ENCODE measurements around the gene IL12RB2. TPM values are rescaled to one million over a fixed set of nuclear protein-coding genes. Genes with fewer than 3 reads are reported as not detected.

The IL12RB2 gene
- total RNA-seq, 1 experiment from 2014 or later: 0.22 TPM

DNA sequence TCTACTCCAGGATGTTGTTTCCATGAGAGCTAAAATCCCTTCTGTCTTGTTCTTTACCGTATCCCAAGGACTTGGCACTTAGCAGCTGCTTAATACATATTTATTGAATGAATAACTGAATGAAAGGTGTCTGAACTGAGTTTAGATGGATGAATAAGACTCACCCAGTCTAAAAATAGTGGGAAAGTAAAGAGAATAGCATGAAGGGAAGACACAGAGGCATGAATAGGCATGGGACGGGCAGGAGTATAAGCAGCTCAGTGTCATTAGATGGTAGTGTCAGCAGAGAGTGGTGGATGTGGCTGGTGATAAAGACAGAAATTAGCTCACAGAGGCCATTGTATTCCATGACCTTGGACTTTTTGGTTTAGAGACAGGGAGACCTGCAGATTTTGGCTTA lies 9.2 kb downstream of the IL12RB2 start:
- H3K4me2 ChIP-seq (ENCODE audit: low read length): no peak overlapping the region
- RAD21 ChIA-PET (ENCODE audit: low non-redundant PET in 1 of 2, low total read pairs in 2 of 2, uncharacterized antibody in 2 of 2, unreplicated experiment in 2 of 2): no interaction called here

More for the DNA sequence above, 9.2 kb downstream of the IL12RB2 start:
- Histone ChIP-seq H4K20me1 (ENCODE audit: insufficient read depth) (no peaks in the 10 kb centered on the region), H3K9me3 (ENCODE audit: control insufficient read depth in 1 of 2, insufficient read depth in 1 of 2, low read depth in 1 of 2, low read length in 2 of 2) (no peaks in the 10 kb centered on the region), H3K79me2 (ENCODE audit: insufficient read depth, low read length) (no peaks in the 10 kb centered on the region), H3K27me3 (ENCODE audit: insufficient read depth, low read length) (no peaks in the 10 kb centered on the region), H3K4me1 (ENCODE audit: control insufficient read depth in 1 of 2, insufficient read depth in 2 of 2, low read length in 2 of 2) (no peaks in the 10 kb centered on the region), H3K9ac (ENCODE audit: low read length) (no peak overlapping the region), H2AFZ (ENCODE audit: low read depth, low read length, poor library complexity, severe bottlenecking) (no peak overlapping the region), H3K4me3 (replicated peaks in 1 of 2; ENCODE audit: low read depth in 1 of 2, low read length in 2 of 2) (no peak overlapping the region), H3K9me2 (ENCODE audit: insufficient read depth) (no peaks in the 10 kb centered on the region), H3K27ac (ENCODE audit: low read depth, low read length) (no peak overlapping the region), H3K36me3 (ENCODE audit: control insufficient read depth in 1 of 2, insufficient read depth in 2 of 2, low read length in 2 of 2) (no peaks in the 10 kb centered on the region)
- DNase-seq (ENCODE audit: low read depth, low spot score) (no peak), ATAC-seq (no peak)
- intact Hi-C loops (cut with micrococcal nuclease): no loop called here
- BruUV-seq (replicated peaks): no TSS peak
- TF ChIP-seq ELF1 (IDR thresholded peaks at IDR 0.05; ENCODE audit: borderline replicate concordance, low read depth): no peak
- TF ChIP-seq RAD21 (IDR thresholded peaks at IDR 0.05; ENCODE audit: low read depth): no peak
- TF ChIP-seq SP1 (IDR thresholded peaks at IDR 0.05; ENCODE audit: low read depth): no peak
- TF ChIP-seq CEBPB (IDR thresholded peaks at IDR 0.05; ENCODE audit: low read depth): no peak
- no peak for TF ChIP-seq TCF7L2 (IDR thresholded peaks at IDR 0.05; ENCODE audit: borderline replicate concordance, extremely low read depth, insufficient read depth, insufficient read length)
- no peak for TF ChIP-seq ZFX (IDR thresholded peaks at IDR 0.05)
- no peak for TF ChIP-seq POLR2A (IDR thresholded peaks at IDR 0.05; ENCODE audit: borderline replicate concordance, extremely low read depth, insufficient read depth, insufficient read length)
- TF ChIP-seq SIN3A (IDR thresholded peaks at IDR 0.05; ENCODE audit: low read depth): no peak
- TF ChIP-seq CBX3 (IDR thresholded peaks at IDR 0.05; ENCODE audit: low read depth): no peak
- TF ChIP-seq CTCF (IDR thresholded peaks at IDR 0.05 in 2 of 3, conservative IDR thresholded peaks at IDR 0.05 in 1 of 3; ENCODE audit: borderline replicate concordance in 1 of 3, insufficient read depth in 1 of 3, low read depth in 2 of 3, low read length in 2 of 3): no peak
- no peak for TF ChIP-seq ZNF274 (IDR thresholded peaks at IDR 0.05; ENCODE audit: low read depth, low read length)
- no peak for TF ChIP-seq JUND (IDR thresholded peaks at IDR 0.05)
- TF ChIP-seq, protein P1, sequence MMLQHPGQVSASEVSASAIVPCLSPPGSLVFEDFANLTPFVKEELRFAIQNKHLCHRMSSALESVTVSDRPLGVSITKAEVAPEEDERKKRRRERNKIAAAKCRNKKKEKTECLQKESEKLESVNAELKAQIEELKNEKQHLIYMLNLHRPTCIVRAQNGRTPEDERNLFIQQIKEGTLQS (IDR thresholded peaks at IDR 0.05): no peak
- no peak for TF ChIP-seq SRF (IDR thresholded peaks at IDR 0.05; ENCODE audit: low read depth)
- TF ChIP-seq ZBTB33 (IDR thresholded peaks at IDR 0.05; ENCODE audit: extremely low read depth, insufficient replicate concordance, low read length): no peak
- no peak for TF ChIP-seq MAX (IDR thresholded peaks at IDR 0.05)
- TF ChIP-seq EGR1 (IDR thresholded peaks at IDR 0.05; ENCODE audit: low read depth): no peak
- TF ChIP-seq EZH2 (IDR thresholded peaks at IDR 0.05): no peak
- ChIA-PET CTCF (no interaction called here), POLR2A (interaction anchor here (0.6 kb wide), 1 partner anchor 146 kb away, joined by 3 read pairs; no protein-coding TSS in a partner anchor)
